ENCODE results near the gene PTCD1. TPM values are rescaled to one million over a fixed set of nuclear protein-coding genes. Genes with fewer than 3 reads are reported as not detected.
"Not testable (repeated sequence)": the region's sequence is repeated elsewhere in the genome, so short reads cannot be mapped to it uniquely, and the experiment has no call there.

The PTCD1 gene
- total RNA-seq, 4 donors from 2014 or later = 7.7 to 14.8 (median 10.7) TPM

DNA sequence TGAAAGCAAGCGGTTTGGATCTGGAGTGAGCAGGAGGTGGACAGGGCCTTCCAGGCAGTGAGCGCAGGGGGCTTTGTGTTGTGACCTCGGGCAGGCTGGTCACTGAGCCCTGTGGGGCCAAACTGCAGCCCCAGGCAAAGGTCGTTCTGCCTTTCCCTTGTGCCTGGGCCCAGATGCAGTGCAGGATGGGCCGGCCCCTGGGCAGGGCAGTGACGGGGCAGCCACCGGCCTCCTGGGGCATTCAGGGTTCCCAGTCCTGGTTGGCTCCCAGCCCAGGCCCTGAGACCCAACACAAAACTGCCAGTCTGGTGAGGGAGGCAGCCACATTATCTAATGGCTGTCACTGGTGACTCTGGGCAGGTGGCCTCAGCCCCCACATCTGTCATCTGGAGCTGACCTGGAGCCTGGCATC is 56.9 kb downstream of the PTCD1 start:
- H3K4me3 ChIP-seq = no peak overlapping the region
- H3K36me3 ChIP-seq = peaks cover 21% of the 10 kb centered on the region
- TF ChIP-seq POLR2A (IDR thresholded peaks at IDR 0.05) = no peak
- TF ChIP-seq POLR2AphosphoS5 (IDR thresholded peaks at IDR 0.05) = no peak
- TF ChIP-seq, protein P1, sequence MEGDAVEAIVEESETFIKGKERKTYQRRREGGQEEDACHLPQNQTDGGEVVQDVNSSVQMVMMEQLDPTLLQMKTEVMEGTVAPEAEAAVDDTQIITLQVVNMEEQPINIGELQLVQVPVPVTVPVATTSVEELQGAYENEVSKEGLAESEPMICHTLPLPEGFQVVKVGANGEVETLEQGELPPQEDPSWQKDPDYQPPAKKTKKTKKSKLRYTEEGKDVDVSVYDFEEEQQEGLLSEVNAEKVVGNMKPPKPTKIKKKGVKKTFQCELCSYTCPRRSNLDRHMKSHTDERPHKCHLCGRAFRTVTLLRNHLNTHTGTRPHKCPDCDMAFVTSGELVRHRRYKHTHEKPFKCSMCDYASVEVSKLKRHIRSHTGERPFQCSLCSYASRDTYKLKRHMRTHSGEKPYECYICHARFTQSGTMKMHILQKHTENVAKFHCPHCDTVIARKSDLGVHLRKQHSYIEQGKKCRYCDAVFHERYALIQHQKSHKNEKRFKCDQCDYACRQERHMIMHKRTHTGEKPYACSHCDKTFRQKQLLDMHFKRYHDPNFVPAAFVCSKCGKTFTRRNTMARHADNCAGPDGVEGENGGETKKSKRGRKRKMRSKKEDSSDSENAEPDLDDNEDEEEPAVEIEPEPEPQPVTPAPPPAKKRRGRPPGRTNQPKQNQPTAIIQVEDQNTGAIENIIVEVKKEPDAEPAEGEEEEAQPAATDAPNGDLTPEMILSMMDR (IDR thresholded peaks at IDR 0.05) = no peak
- no peak for TF ChIP-seq EP300 (IDR thresholded peaks at IDR 0.05)
- WGBS = 78% methylated on average over 4 of the region's 7 CpGs
- H3K27me3 ChIP-seq = no peaks in the 10 kb centered on the region
- DNase-seq (ENCODE audit: low spot score in 2 of 2) = no peak
- no peaks in the 10 kb centered on the region for H3K9me3 ChIP-seq
- H3K27ac ChIP-seq = no peak overlapping the region
- peaks cover 39% of the 10 kb centered on the region for H3K4me1 ChIP-seq

DNA sequence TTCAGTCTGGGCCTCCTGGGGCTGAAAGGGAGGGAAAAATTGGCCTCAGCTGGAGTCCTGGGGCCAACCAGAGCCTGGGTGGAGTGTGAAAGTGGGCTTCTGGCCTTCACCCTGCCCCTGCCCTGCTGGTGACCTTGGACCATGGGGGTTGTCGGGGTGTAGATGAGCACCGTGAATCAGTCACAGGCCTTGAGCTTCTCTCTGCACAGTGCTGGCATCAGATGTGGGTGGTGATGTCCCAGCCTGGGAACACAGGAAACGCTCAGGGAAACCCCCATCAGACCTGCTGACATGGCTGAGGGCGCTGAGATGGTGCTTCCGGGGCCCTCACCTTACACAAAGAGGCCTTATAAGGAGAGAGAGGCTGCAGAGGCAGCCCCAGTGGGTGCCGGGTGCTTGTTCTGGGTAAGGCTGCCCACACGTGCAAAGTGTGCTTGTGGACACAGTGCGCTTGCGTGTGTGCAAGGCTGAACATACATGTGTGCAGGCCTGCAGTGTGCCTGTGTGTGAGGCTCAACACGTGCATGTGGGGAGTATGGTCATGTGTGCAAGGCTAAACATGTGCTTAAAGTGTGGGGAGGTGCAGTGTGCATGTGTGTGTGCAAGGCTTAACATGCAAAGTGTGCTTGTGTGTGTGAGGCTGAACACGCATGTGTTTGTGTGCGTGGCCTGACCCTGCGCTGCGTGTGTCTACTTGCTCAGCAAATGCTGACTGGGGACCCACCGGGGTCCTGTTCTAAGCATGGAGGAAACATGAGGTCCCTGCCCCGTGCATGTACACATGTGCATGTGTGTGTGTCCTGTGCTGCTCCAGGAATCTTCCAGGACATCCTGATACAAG is 57.6 kb downstream of the PTCD1 start:
- Histone ChIP-seq H3K4me3 (peak overlapping the region; percentile 31), H3K36me3 (peaks cover 15% of the 10 kb centered on the region), H3K9me3 (no peaks in the 10 kb centered on the region), H3K27me3 (no peaks in the 10 kb centered on the region), H3K4me1 (peaks cover 41% of the 10 kb centered on the region), H3K27ac (peak overlapping the region; percentile 69)
- 57% methylated on average over 9 of the region's 16 CpGs for WGBS
- no peak for DNase-seq (ENCODE audit: low spot score in 2 of 2)
- TF ChIP-seq POLR2A (IDR thresholded peaks at IDR 0.05) (no peak), EP300 (IDR thresholded peaks at IDR 0.05) (no peak), POLR2AphosphoS5 (IDR thresholded peaks at IDR 0.05) (no peak)
- TF ChIP-seq, protein P1 (IDR thresholded peaks at IDR 0.05) = no peak

DNA sequence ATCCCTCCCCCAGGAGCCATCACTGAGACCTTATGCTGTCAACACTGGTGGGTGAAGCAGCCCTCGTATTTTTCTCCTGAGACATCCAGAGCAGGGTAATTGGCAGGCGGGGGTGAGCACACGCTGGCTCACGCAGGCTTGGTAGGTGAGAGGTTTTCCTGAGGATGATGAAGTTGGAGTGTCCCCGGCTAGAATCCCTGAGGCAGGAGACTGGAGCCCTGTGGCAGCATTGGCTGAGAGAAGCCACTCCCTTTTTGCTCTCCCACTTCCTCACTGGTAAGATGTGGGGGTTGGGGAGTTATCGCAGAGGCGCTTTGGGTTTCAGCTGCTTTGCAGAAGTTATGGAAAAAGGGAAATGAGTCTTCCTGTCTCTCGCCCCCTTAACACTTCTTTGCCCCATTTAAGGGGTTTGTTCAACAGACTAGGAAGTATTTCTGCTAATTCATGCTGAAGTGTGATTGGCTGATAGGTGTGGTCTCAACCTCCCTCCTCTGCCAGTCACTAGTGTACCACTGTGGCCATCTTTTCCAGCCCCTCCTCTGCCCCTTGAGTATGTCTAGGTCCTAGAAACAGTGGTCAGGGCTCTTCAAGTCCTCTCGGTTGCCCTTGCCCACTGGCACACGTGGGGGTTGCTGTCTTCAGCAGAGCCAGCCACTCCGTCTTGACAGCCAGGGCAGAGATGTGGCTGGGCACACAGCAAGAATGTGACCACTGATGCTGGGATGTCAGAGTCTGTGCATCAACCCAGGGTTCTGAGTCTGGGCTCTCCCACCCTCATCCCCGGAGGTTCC is 58.4 kb downstream of the PTCD1 start:
- TF ChIP-seq POLR2AphosphoS5 (IDR thresholded peaks at IDR 0.05) = no peak
- TF ChIP-seq EP300 (IDR thresholded peaks at IDR 0.05) = no peak
- TF ChIP-seq POLR2A (IDR thresholded peaks at IDR 0.05) = no peak
- TF ChIP-seq, protein P1 (IDR thresholded peaks at IDR 0.05) = no peak
- Histone ChIP-seq H3K9me3 (no peaks in the 10 kb centered on the region), H3K4me1 (peaks cover 49% of the 10 kb centered on the region), H3K4me3 (peak overlapping the region; percentile 31), H3K27me3 (no peaks in the 10 kb centered on the region), H3K27ac (peak overlapping the region; percentile 69), H3K36me3 (peaks cover 8% of the 10 kb centered on the region)
- no peak for DNase-seq (ENCODE audit: low spot score in 2 of 2)
- 36% methylated on average over 10 of the region's 12 CpGs for WGBS

DNA sequence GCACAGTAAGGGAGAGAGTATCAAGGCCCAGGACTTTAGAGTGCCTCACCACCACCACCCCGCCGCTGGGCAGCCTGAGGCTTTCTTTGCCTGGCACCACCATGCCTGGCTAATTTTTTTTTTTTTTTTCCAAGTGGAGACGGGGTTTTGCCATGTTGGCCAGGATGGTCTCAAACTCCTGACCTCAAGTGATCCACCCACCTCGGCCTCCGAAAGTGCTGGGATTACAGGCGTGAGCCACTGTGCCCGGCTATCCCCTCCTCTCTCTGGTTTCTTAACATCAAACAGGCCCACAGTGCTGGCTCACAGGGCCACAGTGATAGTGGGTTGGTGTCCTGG is 58.9 kb downstream of the PTCD1 start:
- H3K27me3 ChIP-seq; DNase-seq (ENCODE audit: low spot score in 2 of 2); H3K9me3 ChIP-seq; H3K36me3 ChIP-seq: not testable (repeated sequence)
- Histone ChIP-seq H3K4me1 (peaks cover 54% of the 10 kb centered on the region), H3K4me3 (peak overlapping the region; percentile 31), H3K27ac (peak overlapping the region; percentile 69)
- 24% methylated on average over 7 of the region's 7 CpGs for WGBS

DNA sequence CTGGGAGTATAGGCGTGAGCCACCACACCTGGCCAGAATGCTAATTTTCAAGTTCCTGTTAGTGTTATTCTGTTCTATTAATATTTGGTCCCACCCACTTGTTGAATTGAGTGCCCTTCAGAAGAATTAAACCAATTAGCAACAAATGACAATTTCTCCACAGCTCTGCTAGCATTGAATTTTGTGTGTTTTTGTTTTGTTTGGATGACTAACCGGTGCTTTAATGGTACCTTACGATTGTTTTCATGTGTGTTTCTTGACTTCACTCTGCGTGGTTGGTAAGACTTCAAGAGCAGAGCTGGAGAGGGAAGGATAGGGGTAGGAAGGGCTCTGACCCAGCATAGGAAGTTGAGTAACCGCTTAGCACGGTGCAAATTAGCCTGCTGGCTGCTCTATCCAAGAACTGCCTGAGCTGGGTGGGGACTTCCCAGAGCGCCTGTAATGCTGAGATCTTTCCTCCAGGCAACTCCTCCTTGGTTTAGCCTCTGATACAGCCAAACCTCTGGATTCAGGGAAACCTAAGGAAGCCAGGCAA is 59.5 kb downstream of the PTCD1 start:
- Histone ChIP-seq H3K27ac (peak overlapping the region; percentile 69), H3K4me3 (peak overlapping the region; percentile 31), H3K9me3 (no peaks in the 10 kb centered on the region), H3K36me3 (peaks cover 8% of the 10 kb centered on the region), H3K4me1 (peaks cover 60% of the 10 kb centered on the region), H3K27me3 (no peaks in the 10 kb centered on the region)
- 8% methylated on average over 7 of the region's 7 CpGs for WGBS
- DNase-seq (ENCODE audit: low spot score in 2 of 2) = peak in 1 of 2 donors; percentile 86
- TF ChIP-seq, protein P1 (IDR thresholded peaks at IDR 0.05) = no peak
- TF ChIP-seq POLR2AphosphoS5 (IDR thresholded peaks at IDR 0.05) (no peak), POLR2A (IDR thresholded peaks at IDR 0.05) (no peak), EP300 (IDR thresholded peaks at IDR 0.05) (no peak)
